Measurements from ENCODE around the gene SPRED2. TPM values are rescaled to one million over a fixed set of nuclear protein-coding genes. Genes with fewer than 3 reads are reported as not detected.

SPRED2 gene
- polyA plus RNA-seq, 1 donor from 2014 or later: 5.3 TPM

DNA sequence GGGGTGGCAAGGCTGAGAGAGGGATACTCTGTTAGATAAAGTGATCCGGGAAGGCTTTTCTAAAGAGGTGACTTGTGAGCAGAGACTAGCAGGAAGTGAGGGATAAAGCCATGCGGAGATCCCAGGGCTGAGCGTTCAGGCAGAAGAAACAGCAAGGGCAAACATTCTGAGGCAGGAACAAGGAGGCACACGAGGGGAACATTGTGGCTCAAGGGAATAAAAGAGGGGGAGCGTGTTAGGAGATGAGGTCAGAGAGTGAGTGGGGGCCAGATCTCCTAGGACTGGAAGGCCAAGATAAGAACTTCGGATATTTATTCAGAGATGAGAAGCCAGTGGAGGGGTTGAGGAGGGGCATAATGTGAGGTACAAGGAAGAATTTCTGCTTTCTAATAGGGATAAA is 137.7 kb downstream of the SPRED2 start:
- Histone ChIP-seq H3K9me3 (ENCODE audit: low read length) (no peaks in the 10 kb centered on the region), H3K9ac (ENCODE audit: low read length) (no peak overlapping the region), H3K4me2 (ENCODE audit: low read length) (no peak overlapping the region), H3K27me3 (ENCODE audit: insufficient read depth, low read depth, low read length) (no peaks in the 10 kb centered on the region), H4K20me1 (ENCODE audit: insufficient read depth) (no peaks in the 10 kb centered on the region), H2AFZ (ENCODE audit: low read depth, low read length) (no peak overlapping the region), H3K36me3 (ENCODE audit: insufficient read depth, low read length) (no peaks in the 10 kb centered on the region), H3K79me2 (replicated peaks; ENCODE audit: insufficient read depth, low read length) (no peaks in the 10 kb centered on the region), H3K4me3 (ENCODE audit: low read length) (no peak overlapping the region), H3F3A (ENCODE audit: insufficient read depth, low read length, poor library complexity, severe bottlenecking) (no peaks in the 10 kb centered on the region), H3K9me2 (ENCODE audit: insufficient read depth, low read length) (no peaks in the 10 kb centered on the region), H3K27ac (ENCODE audit: low read length) (no peak overlapping the region)
- TF ChIP-seq CTCF (IDR thresholded peaks at IDR 0.05; ENCODE audit: poor library complexity, severe bottlenecking) (no peak), RAD21 (conservative IDR thresholded peaks at IDR 0.05) (no peak), EP300 (conservative IDR thresholded peaks at IDR 0.05; ENCODE audit: poor library complexity, severe bottlenecking) (no peak), SMC3 (conservative IDR thresholded peaks at IDR 0.05; ENCODE audit: poor library complexity) (no peak)

DNA sequence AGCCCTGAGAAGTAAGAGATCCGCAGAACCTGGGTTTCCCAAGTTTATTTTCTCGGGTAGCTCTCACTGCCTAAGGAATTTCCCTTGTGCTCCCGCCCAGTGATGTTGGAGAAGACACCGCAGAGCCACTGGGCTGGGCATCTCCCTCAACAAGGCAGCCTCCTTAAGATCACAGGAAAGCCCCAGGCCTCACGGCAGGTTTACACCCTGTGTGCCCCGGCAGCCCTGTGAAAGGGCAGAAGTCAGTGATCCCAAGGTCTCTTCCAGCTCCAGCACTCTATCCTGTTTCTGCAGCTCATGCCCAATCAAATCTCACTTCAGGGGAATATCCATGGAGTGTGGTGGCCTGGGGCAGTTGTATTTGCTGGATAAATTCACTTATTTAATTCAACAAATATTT is 138.3 kb downstream of the SPRED2 start:
- H3K27me3 ChIP-seq (ENCODE audit: insufficient read depth, low read depth, low read length): no peaks in the 10 kb centered on the region
- no peak overlapping the region for H2AFZ ChIP-seq (ENCODE audit: low read depth, low read length)
- no peaks in the 10 kb centered on the region for H3K36me3 ChIP-seq (ENCODE audit: insufficient read depth, low read length)
- H3K79me2 ChIP-seq (replicated peaks; ENCODE audit: insufficient read depth, low read length): no peaks in the 10 kb centered on the region
- H3K4me2 ChIP-seq (ENCODE audit: low read length): no peak overlapping the region
- no peaks in the 10 kb centered on the region for H4K20me1 ChIP-seq (ENCODE audit: insufficient read depth)
- no peaks in the 10 kb centered on the region for H3F3A ChIP-seq (ENCODE audit: insufficient read depth, low read length, poor library complexity, severe bottlenecking)
- H3K9me3 ChIP-seq (ENCODE audit: low read length): no peaks in the 10 kb centered on the region
- H3K4me3 ChIP-seq (ENCODE audit: low read length): no peak overlapping the region
- TF ChIP-seq EP300 (conservative IDR thresholded peaks at IDR 0.05; ENCODE audit: poor library complexity, severe bottlenecking) (no peak), SMC3 (conservative IDR thresholded peaks at IDR 0.05; ENCODE audit: poor library complexity) (no peak), TAF1 (IDR thresholded peaks at IDR 0.05; ENCODE audit: low read depth) (no peak), CTCF (IDR thresholded peaks at IDR 0.05; ENCODE audit: poor library complexity, severe bottlenecking) (no peak), POLR2AphosphoS5 (IDR thresholded peaks at IDR 0.05) (no peak), MXI1 (conservative IDR thresholded peaks at IDR 0.05; ENCODE audit: poor library complexity, severe bottlenecking) (no peak), RAD21 (conservative IDR thresholded peaks at IDR 0.05) (no peak), EZH2 (IDR thresholded peaks at IDR 0.05; ENCODE audit: borderline replicate concordance, insufficient read depth, low read length, poor library complexity, severe bottlenecking) (no peak), REST (IDR thresholded peaks at IDR 0.05; ENCODE audit: borderline replicate concordance) (no peak)
- no peak overlapping the region for H3K27ac ChIP-seq (ENCODE audit: low read length)
- H3K9ac ChIP-seq (ENCODE audit: low read length): no peak overlapping the region
- no peaks in the 10 kb centered on the region for H3K9me2 ChIP-seq (ENCODE audit: insufficient read depth, low read length)
